H9 (cell line): ENCODE measurements around the gene FNDC3B. TPM values are rescaled to one million over a fixed set of nuclear protein-coding genes. Genes with fewer than 3 reads are reported as not detected.

Experiments
- DNase-seq: peaks from one replicate; pipeline ENCODE4 v3.0.0-alpha.2; 2017
- H2AFZ ChIP-seq: one replicate; pipeline ENCODE4 v1.6.1; 2013; ENCODE audit warnings: mild to moderate bottlenecking, low read length, control low read depth, moderate library complexity
- H2AK5ac ChIP-seq: 2 replicates; pipeline ENCODE4 v1.6.1; 2013; ENCODE audit warnings: low read length, control low read depth, mixed read lengths; ENCODE audit not compliant: insufficient read length
- H2BK120ac ChIP-seq: one replicate; pipeline ENCODE4 v1.6.1; 2013; ENCODE audit warnings: low read depth, mild to moderate bottlenecking, low read length, control low read depth, inconsistent platforms; ENCODE audit not compliant: poor library complexity, severe bottlenecking
- H2BK12ac ChIP-seq: 2 replicates; pipeline ENCODE4 v1.6.1; 2013; ENCODE audit warnings: low read length, control low read depth, mixed read lengths, low read depth; ENCODE audit not compliant: insufficient read length
- H2BK15ac ChIP-seq: 2 replicates; pipeline ENCODE4 v1.6.1; 2013; ENCODE audit warnings: low read depth, low read length, control low read depth
- H2BK20ac ChIP-seq: one replicate; pipeline ENCODE4 v1.6.1; 2013; ENCODE audit warnings: low read depth, mild to moderate bottlenecking, low read length, control low read depth, inconsistent platforms; ENCODE audit not compliant: poor library complexity, severe bottlenecking
- H2BK5ac ChIP-seq: 2 replicates; pipeline ENCODE4 v1.6.1; 2013; ENCODE audit warnings: low read length, control low read depth, mixed read lengths; ENCODE audit not compliant: insufficient read length
- H3K14ac ChIP-seq: 2 replicates; pipeline ENCODE4 v1.6.1; 2013; ENCODE audit warnings: low read length, control low read depth; ENCODE audit not compliant: insufficient read depth
- H3K18ac ChIP-seq: 2 replicates; pipeline ENCODE4 v1.6.1; 2013; ENCODE audit warnings: low read depth, mild to moderate bottlenecking, mixed read lengths, low read length, control low read depth; ENCODE audit not compliant: insufficient read length
- H3K23ac ChIP-seq: 2 replicates; pipeline ENCODE4 v1.6.1; 2013; ENCODE audit warnings: low read length, control low read depth, mixed read lengths, low read depth; ENCODE audit not compliant: insufficient read length
- H3K23me2 ChIP-seq: 2 replicates; pipeline ENCODE4 v1.6.1; 2013; ENCODE audit warnings: low read depth, mild to moderate bottlenecking, mixed read lengths, low read length, control low read depth; ENCODE audit not compliant: insufficient read length, poor library complexity, severe bottlenecking
- H3K27ac ChIP-seq: 2 replicates; pipeline ENCODE4 v1.5.1; 2013; ENCODE audit warnings: low read length, control low read depth, mixed read lengths, low read depth; ENCODE audit not compliant: insufficient read length
- H3K27me3 ChIP-seq: 2 replicates; pipeline ENCODE4 v1.6.1; 2013; ENCODE audit warnings: low read length, control low read depth, inconsistent platforms; ENCODE audit not compliant: insufficient read depth
- H3K4ac ChIP-seq: 2 replicates; pipeline ENCODE4 v1.6.1; 2013; ENCODE audit warnings: low read depth, mild to moderate bottlenecking, control low read depth, inconsistent platforms, low read length, moderate library complexity
- H3K4me1 ChIP-seq: 2 replicates; pipeline ENCODE4 v1.6.1; 2013; ENCODE audit warnings: low read length, control low read depth, inconsistent platforms; ENCODE audit not compliant: insufficient read depth
- H3K4me2 ChIP-seq: 2 replicates; pipeline ENCODE4 v1.6.1; 2013; ENCODE audit warnings: low read length, control low read depth, mixed read lengths; ENCODE audit not compliant: insufficient read length, insufficient read depth
- H3K56ac ChIP-seq: 2 replicates; pipeline ENCODE4 v1.6.1; 2013; ENCODE audit warnings: low read depth, mild to moderate bottlenecking, mixed read lengths, low read length, control low read depth; ENCODE audit not compliant: insufficient read length
- H3K79me1 ChIP-seq: 2 replicates; pipeline ENCODE4 v1.6.1; 2013; ENCODE audit warnings: low read depth, mild to moderate bottlenecking, moderate library complexity, low read length, control low read depth, inconsistent platforms; ENCODE audit not compliant: insufficient read depth, poor library complexity, severe bottlenecking
- H3K79me2 ChIP-seq: 2 replicates; pipeline ENCODE4 v1.6.1; 2013; ENCODE audit warnings: low read length, control low read depth, inconsistent platforms; ENCODE audit not compliant: insufficient read depth
- H3K9ac ChIP-seq: 2 replicates; pipeline ENCODE4 v1.6.1; 2013; ENCODE audit warnings: low read length, control low read depth, mixed read lengths; ENCODE audit not compliant: insufficient read length; ENCODE audit errors: extremely low read depth
- H3K9me3 ChIP-seq: one replicate; pipeline ENCODE4 v1.6.1; 2013; ENCODE audit warnings: low read depth, low read length, inconsistent platforms; ENCODE audit not compliant: control insufficient read depth
- H3T11ph ChIP-seq: one replicate; pipeline ENCODE4 v1.6.1; 2013; ENCODE audit warnings: mild to moderate bottlenecking, low read length, control low read depth, inconsistent platforms
- H4K20me1 ChIP-seq: one replicate; pipeline ENCODE4 v1.6.1; 2013; ENCODE audit not compliant: control insufficient read depth, insufficient read length, insufficient read depth
- H4K5ac ChIP-seq: 2 replicates; pipeline ENCODE4 v1.6.1; 2013; ENCODE audit warnings: low read depth, mild to moderate bottlenecking, mixed read lengths, low read length, control low read depth; ENCODE audit not compliant: insufficient read length
- H4K8ac ChIP-seq: replicated peaks from 2 replicates; pipeline ENCODE4 v1.6.1; 2013; ENCODE audit warnings: low read length, control low read depth, mixed read lengths, low read depth; ENCODE audit not compliant: insufficient read length
- H4K91ac ChIP-seq: 2 replicates; pipeline ENCODE4 v1.6.1; 2013; ENCODE audit warnings: low read depth, mild to moderate bottlenecking, moderate library complexity, mixed read lengths, low read length, control low read depth; ENCODE audit not compliant: insufficient read length
- H3K27ac Mint-ChIP-seq, 3 experiments: 2 replicates in 2 of 3; 3 replicates in 1 of 3; pipeline ENCODE4 v1.8.0; 2020 to 2021; ENCODE audit warnings: mixed read lengths in 3 of 3, mild to moderate bottlenecking in 1 of 3, moderate library complexity in 1 of 3
- H3K27me3 Mint-ChIP-seq: 2 replicates; pipeline ENCODE4 v1.8.0; 2021; ENCODE audit warnings: low read depth, mild to moderate bottlenecking, moderate library complexity, mixed read lengths
- H3K36me3 Mint-ChIP-seq, 3 experiments: 2 replicates in 2 of 3; 3 replicates in 1 of 3; pipeline ENCODE4 v1.8.0; 2020 to 2021; ENCODE audit warnings: low read depth in 3 of 3, mixed read lengths in 3 of 3; ENCODE audit not compliant: insufficient read depth in 1 of 3
- H3K4me1 Mint-ChIP-seq, 2 experiments: 2 replicates each; pipeline ENCODE4 v1.8.0; 2020; ENCODE audit warnings: mixed read lengths in 2 of 2
- H3K4me3 Mint-ChIP-seq, 2 experiments: 2 replicates in 1 of 2; 3 replicates in 1 of 2; pipeline ENCODE4 v1.8.0; 2020 to 2021; ENCODE audit warnings: mild to moderate bottlenecking in 2 of 2, mixed read lengths in 2 of 2, moderate library complexity in 1 of 2
- H3K9me3 Mint-ChIP-seq, 2 experiments: 2 replicates in 1 of 2; 3 replicates in 1 of 2; pipeline ENCODE4 v1.8.0; 2020; ENCODE audit warnings: mild to moderate bottlenecking in 2 of 2, mixed read lengths in 2 of 2, moderate library complexity in 1 of 2
- CTCF ChIP-seq: fragments of 200-600 bp; sonication (generic); conservative IDR thresholded peaks from 3 replicates; pipeline ENCODE4 v1.8.0; 2021; ENCODE audit warnings: antibody characterized with exemption, mild to moderate bottlenecking
- WGBS: extraction: QIAGEN DNeasy Blood & Tissue Kit; methylation state at CpG from one replicate; pipeline ENCODE4 v1.1.7; 2013; ENCODE audit warnings: missing lambda C conversion rate, low lambda C conversion rate, mixed read lengths; ENCODE audit not compliant: insufficient read length; ENCODE audit errors: extremely low coverage; 5-methylcytosine and 5-hydroxymethylcytosine counted together
- total RNA-seq: library from RNA; stranded (reverse); gene quantifications from 2 replicates; pipeline ENCODE4 v1.2.1, GENCODE V29; 2021

Gene FNDC3B
- total RNA-seq, 1 experiment from 2014 or later: 43.8 TPM

GRCh38 chr3:172291650-172292049 lies 252.3 kb downstream of the FNDC3B start:
- Mint-ChIP-seq H3K27me3 (no peaks in the 10 kb centered on the region), H3K36me3 (peaks cover 22 to 23% (median 23%) of the 10 kb centered on the region in 3 experiments; a peak in 6 of 7 replicates), H3K4me1 (0 out of 4 replicates have a peak, but pooled peaks cover 2 to 3% of the 10 kb centered on the region in 2 experiments), H3K4me3 (no peak overlapping the region), H3K27ac (no peak overlapping the region; a peak in 1 of 7 replicates), H3K9me3 (no peaks in the 10 kb centered on the region)
- Histone ChIP-seq H2BK15ac (no peak overlapping the region), H3K79me2 (no peaks in the 10 kb centered on the region), H3K4ac (no peak overlapping the region), H2AFZ (no peak overlapping the region), H3K4me1 (no peaks in the 10 kb centered on the region), H2BK12ac (no peak overlapping the region), H3T11ph (no peak overlapping the region), H2AK5ac (no peak overlapping the region), H4K20me1 (no peaks in the 10 kb centered on the region), H3K27ac (no peak overlapping the region), H4K91ac (no peak overlapping the region), H3K27me3 (no peaks in the 10 kb centered on the region), H3K79me1 (peaks cover 3% of the 10 kb centered on the region), H3K4me2 (no peak overlapping the region), H3K9ac (no peak overlapping the region), H3K23ac (no peak overlapping the region), H3K23me2 (no peaks in the 10 kb centered on the region), H4K8ac (no peak overlapping the region), H2BK120ac (no peak overlapping the region), H3K56ac (no peak overlapping the region), H2BK5ac (no peak overlapping the region), H3K14ac (no peak overlapping the region), H3K18ac (no peak overlapping the region), H4K5ac (no peak overlapping the region), H2BK20ac (no peak overlapping the region), H3K9me3 (no peaks in the 10 kb centered on the region)
- no peak for TF ChIP-seq CTCF
- no peak for DNase-seq
- no CpG with 5 or more reads among the region's 3 CpGs for WGBS
